Gastrocnemius medialis (tissue), 4 donors: ENCODE measurements around the gene COG1.

Source experiments
- CTCF ChIP-seq, 5 experiments: fragments of 450-650 bp in 3 of 5; fragments of 200-600 bp in 2 of 5; sonication (generic) in 2 of 5; IDR thresholded peaks in 4 of 5; conservative IDR thresholded peaks in 1 of 5; 1 replicate in 4 of 5; 2 replicates in 1 of 5; pipeline ENCODE4 v1.5.1; 2016 to 2019; ENCODE audit warnings: antibody characterized with exemption in 5 of 5, mild to moderate bottlenecking in 3 of 5, moderate library complexity in 3 of 5
- POLR2A ChIP-seq, 2 donors: fragments of 450-650 bp; IDR thresholded peaks; one replicate each; pipeline ENCODE4 v1.6.1; 2017; ENCODE audit warnings: antibody characterized with exemption in 2 of 2, mild to moderate bottlenecking in 2 of 2, moderate library complexity in 2 of 2

DNA sequence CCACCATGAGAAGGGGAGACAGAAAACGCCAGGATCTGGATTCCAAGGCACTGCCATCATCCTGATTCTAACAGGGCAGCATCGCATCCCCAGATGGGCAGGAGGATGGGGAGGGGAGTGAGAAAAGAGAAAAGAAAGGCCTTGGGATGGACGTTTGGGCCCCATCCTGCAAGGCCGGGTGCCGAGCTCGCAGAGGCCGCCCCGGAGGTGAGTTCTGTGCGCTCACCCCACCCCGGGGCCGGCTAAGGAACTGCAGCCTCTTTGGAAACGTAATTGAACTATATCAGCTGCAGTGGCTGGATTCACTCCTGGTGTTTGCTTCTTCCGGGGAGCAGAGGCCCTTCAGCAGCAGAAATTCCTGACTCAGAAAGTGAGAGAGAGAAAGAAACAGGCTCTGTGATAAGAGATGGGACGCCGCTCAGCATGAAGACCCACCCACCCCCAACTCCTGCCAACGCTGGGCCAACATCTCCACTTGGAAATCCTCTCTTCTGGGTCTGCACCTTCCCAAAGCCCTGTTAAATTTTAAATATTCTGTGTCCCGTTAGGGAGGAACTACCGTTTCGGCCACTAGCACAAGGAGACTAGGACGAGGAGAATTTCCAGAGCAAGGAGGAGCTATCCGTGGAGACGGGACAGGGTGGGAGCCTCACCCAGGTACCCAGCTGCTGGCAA, 36.6 kb upstream of the COG1 start:
- TF ChIP-seq CTCF (IDR thresholded peaks at IDR 0.05 in 4 of 5, conservative IDR thresholded peaks at IDR 0.05 in 1 of 5), result peak; percentile 48 to 71 (median 60)
- no peak for TF ChIP-seq POLR2A (IDR thresholded peaks at IDR 0.05)
